ENCODE measurements around the gene NOXO1. TPM values are rescaled to one million over a fixed set of nuclear protein-coding genes. Genes with fewer than 3 reads are reported as not detected.

NOXO1 gene
- total and polyA plus RNA-seq, 9 of the 15 experiments (the other 6 are each of a cell fraction or from before 2014, with no cell fraction given): not detected

DNA sequence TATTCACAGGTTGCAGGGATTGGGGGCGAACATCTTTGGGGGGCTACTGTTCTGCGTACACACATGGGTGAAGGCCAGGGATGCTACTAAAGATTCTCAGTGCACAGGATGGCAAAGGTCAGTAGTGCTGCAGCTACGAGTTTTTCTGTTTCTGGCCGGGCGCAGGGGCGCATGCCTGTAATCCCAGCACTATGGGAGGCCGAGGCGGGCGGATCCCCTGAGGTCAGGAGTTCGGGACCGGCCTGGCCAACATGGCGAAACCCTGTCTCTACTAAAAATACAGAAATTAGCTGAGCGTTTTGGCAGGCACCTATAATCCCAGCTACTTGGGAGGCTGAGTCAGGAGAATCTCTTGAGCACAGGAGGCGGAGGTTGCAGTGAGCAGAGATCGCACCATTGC lies 32.3 kb upstream of the NOXO1 start:
- H3K9ac ChIP-seq (ENCODE audit: insufficient read depth in 1 of 2, low read depth in 2 of 2, low read length in 2 of 2): no peak overlapping the region
- H3K79me2 ChIP-seq (ENCODE audit: control insufficient read depth, insufficient read depth, low read length): peaks cover 23% of the 10 kb centered on the region
- no peak for DNase-seq (ENCODE audit: extremely low read depth in 1 of 4, low spot score in 3 of 4)
- no peak for FAIRE-seq
- in situ Hi-C loops (cut with MboI): no loop called here
- no peaks in the 10 kb centered on the region for H3K27me3 ChIP-seq (ENCODE audit: control insufficient read depth in 2 of 2, insufficient read depth in 2 of 2, low read length in 2 of 2)
- no peak for ATAC-seq
- H3K27ac ChIP-seq (ENCODE audit: extremely low read depth, low read depth, low read length): no peak overlapping the region
- TF ChIP-seq, protein P1, sequence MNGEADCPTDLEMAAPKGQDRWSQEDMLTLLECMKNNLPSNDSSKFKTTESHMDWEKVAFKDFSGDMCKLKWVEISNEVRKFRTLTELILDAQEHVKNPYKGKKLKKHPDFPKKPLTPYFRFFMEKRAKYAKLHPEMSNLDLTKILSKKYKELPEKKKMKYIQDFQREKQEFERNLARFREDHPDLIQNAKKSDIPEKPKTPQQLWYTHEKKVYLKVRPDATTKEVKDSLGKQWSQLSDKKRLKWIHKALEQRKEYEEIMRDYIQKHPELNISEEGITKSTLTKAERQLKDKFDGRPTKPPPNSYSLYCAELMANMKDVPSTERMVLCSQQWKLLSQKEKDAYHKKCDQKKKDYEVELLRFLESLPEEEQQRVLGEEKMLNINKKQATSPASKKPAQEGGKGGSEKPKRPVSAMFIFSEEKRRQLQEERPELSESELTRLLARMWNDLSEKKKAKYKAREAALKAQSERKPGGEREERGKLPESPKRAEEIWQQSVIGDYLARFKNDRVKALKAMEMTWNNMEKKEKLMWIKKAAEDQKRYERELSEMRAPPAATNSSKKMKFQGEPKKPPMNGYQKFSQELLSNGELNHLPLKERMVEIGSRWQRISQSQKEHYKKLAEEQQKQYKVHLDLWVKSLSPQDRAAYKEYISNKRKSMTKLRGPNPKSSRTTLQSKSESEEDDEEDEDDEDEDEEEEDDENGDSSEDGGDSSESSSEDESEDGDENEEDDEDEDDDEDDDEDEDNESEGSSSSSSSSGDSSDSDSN (IDR thresholded peaks at IDR 0.05; ENCODE audit: borderline replicate concordance in 1 of 2, low read depth in 2 of 2, low read length in 2 of 2): no peak
- TF ChIP-seq ZNF696 (CRISPR knock-in tag; conservative IDR thresholded peaks at IDR 0.05) (no peak), MAZ (CRISPR knock-in tag; conservative IDR thresholded peaks at IDR 0.05 in 1 of 2, IDR thresholded peaks at IDR 0.05 in 1 of 2) (no peak), SOX6 (IDR thresholded peaks at IDR 0.05) (no peak), ZNF165 (CRISPR knock-in tag; IDR thresholded peaks at IDR 0.05; ENCODE audit: borderline replicate concordance) (no peak), MECOM (CRISPR knock-in tag; IDR thresholded peaks at IDR 0.05) (no peak)
- TF ChIP-seq, protein P2, sequence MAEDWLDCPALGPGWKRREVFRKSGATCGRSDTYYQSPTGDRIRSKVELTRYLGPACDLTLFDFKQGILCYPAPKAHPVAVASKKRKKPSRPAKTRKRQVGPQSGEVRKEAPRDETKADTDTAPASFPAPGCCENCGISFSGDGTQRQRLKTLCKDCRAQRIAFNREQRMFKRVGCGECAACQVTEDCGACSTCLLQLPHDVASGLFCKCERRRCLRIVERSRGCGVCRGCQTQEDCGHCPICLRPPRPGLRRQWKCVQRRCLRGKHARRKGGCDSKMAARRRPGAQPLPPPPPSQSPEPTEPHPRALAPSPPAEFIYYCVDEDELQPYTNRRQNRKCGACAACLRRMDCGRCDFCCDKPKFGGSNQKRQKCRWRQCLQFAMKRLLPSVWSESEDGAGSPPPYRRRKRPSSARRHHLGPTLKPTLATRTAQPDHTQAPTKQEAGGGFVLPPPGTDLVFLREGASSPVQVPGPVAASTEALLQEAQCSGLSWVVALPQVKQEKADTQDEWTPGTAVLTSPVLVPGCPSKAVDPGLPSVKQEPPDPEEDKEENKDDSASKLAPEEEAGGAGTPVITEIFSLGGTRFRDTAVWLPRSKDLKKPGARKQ (CRISPR knock-in tag; IDR thresholded peaks at IDR 0.05): no peak
- TF ChIP-seq, protein P3, sequence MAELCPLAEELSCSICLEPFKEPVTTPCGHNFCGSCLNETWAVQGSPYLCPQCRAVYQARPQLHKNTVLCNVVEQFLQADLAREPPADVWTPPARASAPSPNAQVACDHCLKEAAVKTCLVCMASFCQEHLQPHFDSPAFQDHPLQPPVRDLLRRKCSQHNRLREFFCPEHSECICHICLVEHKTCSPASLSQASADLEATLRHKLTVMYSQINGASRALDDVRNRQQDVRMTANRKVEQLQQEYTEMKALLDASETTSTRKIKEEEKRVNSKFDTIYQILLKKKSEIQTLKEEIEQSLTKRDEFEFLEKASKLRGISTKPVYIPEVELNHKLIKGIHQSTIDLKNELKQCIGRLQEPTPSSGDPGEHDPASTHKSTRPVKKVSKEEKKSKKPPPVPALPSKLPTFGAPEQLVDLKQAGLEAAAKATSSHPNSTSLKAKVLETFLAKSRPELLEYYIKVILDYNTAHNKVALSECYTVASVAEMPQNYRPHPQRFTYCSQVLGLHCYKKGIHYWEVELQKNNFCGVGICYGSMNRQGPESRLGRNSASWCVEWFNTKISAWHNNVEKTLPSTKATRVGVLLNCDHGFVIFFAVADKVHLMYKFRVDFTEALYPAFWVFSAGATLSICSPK (IDR thresholded peaks at IDR 0.05; ENCODE audit: borderline replicate concordance): no peak
- TF ChIP-seq, protein P4, sequence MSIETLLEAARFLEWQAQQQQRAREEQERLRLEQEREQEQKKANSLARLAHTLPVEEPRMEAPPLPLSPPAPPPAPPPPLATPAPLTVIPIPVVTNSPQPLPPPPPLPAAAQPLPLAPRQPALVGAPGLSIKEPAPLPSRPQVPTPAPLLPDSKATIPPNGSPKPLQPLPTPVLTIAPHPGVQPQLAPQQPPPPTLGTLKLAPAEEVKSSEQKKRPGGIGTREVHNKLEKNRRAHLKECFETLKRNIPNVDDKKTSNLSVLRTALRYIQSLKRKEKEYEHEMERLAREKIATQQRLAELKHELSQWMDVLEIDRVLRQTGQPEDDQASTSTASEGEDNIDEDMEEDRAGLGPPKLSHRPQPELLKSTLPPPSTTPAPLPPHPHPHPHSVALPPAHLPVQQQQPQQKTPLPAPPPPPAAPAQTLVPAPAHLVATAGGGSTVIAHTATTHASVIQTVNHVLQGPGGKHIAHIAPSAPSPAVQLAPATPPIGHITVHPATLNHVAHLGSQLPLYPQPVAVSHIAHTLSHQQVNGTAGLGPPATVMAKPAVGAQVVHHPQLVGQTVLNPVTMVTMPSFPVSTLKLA (conservative IDR thresholded peaks at IDR 0.05): no peak
- H3K4me2 ChIP-seq (ENCODE audit: insufficient read depth, low read length): no peak overlapping the region
- peaks cover 1% of the 10 kb centered on the region for H3K9me1 ChIP-seq (ENCODE audit: control insufficient read depth, insufficient read depth, low read length)
- no peak overlapping the region for H2AFZ ChIP-seq (ENCODE audit: low read depth, low read length)
- H3K4me1 ChIP-seq (replicated peaks in 1 of 2; ENCODE audit: control insufficient read depth in 2 of 2, insufficient read depth in 2 of 2, low read length in 2 of 2): peaks cover 11 to 39% of the 10 kb centered on the region in 2 experiments
- ChIA-PET CTCF (ENCODE audit: low intra/inter-chr PET ratio) (no interaction called here), POLR2A (interaction anchor here (1.2 kb wide), 1 partner anchor 142 kb away, joined by 5 read pairs; the partner anchor contains the start of gene TRAF7)
- H4K20me1 ChIP-seq (replicated peaks; ENCODE audit: control insufficient read depth, insufficient read depth, low read length): peaks cover 5% of the 10 kb centered on the region; the same call in 1 of the 2 replicates
- BruUV-seq (replicated peaks): no TSS peak
- no peak overlapping the region for H3K4me3 ChIP-seq
- WGBS (ENCODE audit: insufficient coverage, low coverage, missing lambda C conversion rate): 81% methylated on average over 13 of the region's 15 CpGs
- H3K9me3 ChIP-seq (replicated peaks; ENCODE audit: control insufficient read depth, insufficient read depth, low read depth, low read length): no peaks in the 10 kb centered on the region
- intact Hi-C loops (cut with micrococcal nuclease): no loop called here
- no peaks in the 10 kb centered on the region for H3K36me3 ChIP-seq (ENCODE audit: control insufficient read depth, insufficient read depth, low read length)

All from K562 (cell line).